KMS-11 (cell line): ENCODE results near the gene PRND.

ENCODE experiments used
- H2AFZ ChIP-seq: fragments of 200-600 bp; sonication (generic); 2 replicates; pipeline ENCODE4 v1.6.1; 2016; ENCODE audit warnings: antibody characterized with exemption, mixed run types, low read depth
- H3K27ac ChIP-seq: fragments of 200-600 bp; sonication (generic); 2 replicates; pipeline ENCODE4 v1.6.1; 2016; ENCODE audit warnings: mild to moderate bottlenecking, mixed run types
- H3K27me3 ChIP-seq: fragments of 200-600 bp; sonication (generic); 2 replicates; pipeline ENCODE4 v1.6.1; 2017; ENCODE audit warnings: mild to moderate bottlenecking, low read depth, mixed run types, moderate library complexity; ENCODE audit not compliant: insufficient read depth
- H3K36me3 ChIP-seq: fragments of 200-600 bp; sonication (generic); 2 replicates; pipeline ENCODE4 v1.6.1; 2017; ENCODE audit warnings: mild to moderate bottlenecking, mixed run types; ENCODE audit not compliant: insufficient read depth
- H3K4me1 ChIP-seq: fragments of 200-600 bp; sonication (generic); 2 replicates; pipeline ENCODE4 v1.6.1; 2016; ENCODE audit warnings: mild to moderate bottlenecking, low read depth, mixed run types; ENCODE audit not compliant: poor library complexity, severe bottlenecking
- H3K4me2 ChIP-seq: fragments of 200-600 bp; sonication (generic); 2 replicates; pipeline ENCODE4 v1.7.0; 2016; ENCODE audit warnings: mild to moderate bottlenecking, mixed run types
- H3K4me3 ChIP-seq: fragments of 200-600 bp; sonication (generic); IDR thresholded peaks from 2 replicates; pipeline ENCODE4 v1.6.1; 2017; ENCODE audit warnings: low read depth, low read length, mixed read lengths; ENCODE audit not compliant: insufficient read depth
- H3K79me2 ChIP-seq: fragments of 200-600 bp; sonication (generic); 2 replicates; pipeline ENCODE4 v1.6.1; 2016; ENCODE audit warnings: low read depth, mixed run types; ENCODE audit not compliant: insufficient read depth
- H3K9ac ChIP-seq: fragments of 200-600 bp; sonication (generic); 2 replicates; pipeline ENCODE4 v1.6.1; 2016; ENCODE audit warnings: mild to moderate bottlenecking, mixed run types
- H4K20me1 ChIP-seq: fragments of 200-600 bp; sonication (generic); 2 replicates; pipeline ENCODE4 v1.6.1; 2016; ENCODE audit warnings: mild to moderate bottlenecking, mixed run types; ENCODE audit not compliant: insufficient read depth
- TF ChIP-seq, protein P1 (sequence below): fragments of 200-600 bp; sonication (generic); conservative IDR thresholded peaks from 2 replicates; pipeline ENCODE4 v1.6.1; 2017; ENCODE audit warnings: low read depth, mild to moderate bottlenecking, antibody characterized with exemption, low read length, moderate library complexity, mixed read lengths

The PRND gene

DNA sequence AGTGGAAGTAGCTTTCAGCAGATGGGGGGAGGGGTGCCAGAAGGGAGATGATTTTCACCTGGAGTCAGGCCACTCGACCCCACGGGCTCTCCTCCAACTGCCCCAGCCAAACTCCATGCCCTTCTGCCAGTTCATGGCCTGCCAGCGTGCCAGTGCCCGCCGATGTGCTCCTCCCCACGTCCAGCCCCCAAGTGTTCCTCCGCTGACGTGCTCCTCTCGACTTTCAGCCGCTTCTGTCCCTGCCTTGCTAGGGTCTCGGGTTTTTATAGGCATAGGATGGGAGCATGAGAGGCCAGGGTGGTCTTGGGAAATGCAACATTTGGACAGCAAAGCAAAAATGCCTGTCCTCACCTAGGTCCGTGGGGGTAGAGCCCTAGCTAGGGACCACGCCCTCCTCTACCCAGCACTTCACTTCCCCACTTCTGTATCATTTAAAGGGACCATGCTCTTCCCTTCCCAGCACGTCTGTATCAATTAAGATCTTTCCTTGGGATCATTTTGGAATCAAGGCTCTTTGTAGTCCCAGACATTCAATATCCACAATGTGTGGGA, 54.4 kb downstream of the PRND start:
- no peak overlapping the region for H3K27ac ChIP-seq
- no peaks in the 10 kb centered on the region for H3K4me1 ChIP-seq
- H3K4me3 ChIP-seq, result no peak overlapping the region
- no peaks in the 10 kb centered on the region for H4K20me1 ChIP-seq
- H3K36me3 ChIP-seq, result no peaks in the 10 kb centered on the region
- H3K79me2 ChIP-seq, result no peaks in the 10 kb centered on the region
- H3K9ac ChIP-seq, result no peak overlapping the region
- TF ChIP-seq, protein P1, sequence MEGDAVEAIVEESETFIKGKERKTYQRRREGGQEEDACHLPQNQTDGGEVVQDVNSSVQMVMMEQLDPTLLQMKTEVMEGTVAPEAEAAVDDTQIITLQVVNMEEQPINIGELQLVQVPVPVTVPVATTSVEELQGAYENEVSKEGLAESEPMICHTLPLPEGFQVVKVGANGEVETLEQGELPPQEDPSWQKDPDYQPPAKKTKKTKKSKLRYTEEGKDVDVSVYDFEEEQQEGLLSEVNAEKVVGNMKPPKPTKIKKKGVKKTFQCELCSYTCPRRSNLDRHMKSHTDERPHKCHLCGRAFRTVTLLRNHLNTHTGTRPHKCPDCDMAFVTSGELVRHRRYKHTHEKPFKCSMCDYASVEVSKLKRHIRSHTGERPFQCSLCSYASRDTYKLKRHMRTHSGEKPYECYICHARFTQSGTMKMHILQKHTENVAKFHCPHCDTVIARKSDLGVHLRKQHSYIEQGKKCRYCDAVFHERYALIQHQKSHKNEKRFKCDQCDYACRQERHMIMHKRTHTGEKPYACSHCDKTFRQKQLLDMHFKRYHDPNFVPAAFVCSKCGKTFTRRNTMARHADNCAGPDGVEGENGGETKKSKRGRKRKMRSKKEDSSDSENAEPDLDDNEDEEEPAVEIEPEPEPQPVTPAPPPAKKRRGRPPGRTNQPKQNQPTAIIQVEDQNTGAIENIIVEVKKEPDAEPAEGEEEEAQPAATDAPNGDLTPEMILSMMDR, result no peak
- H2AFZ ChIP-seq, result no peak overlapping the region
- no peak overlapping the region for H3K4me2 ChIP-seq
- H3K27me3 ChIP-seq, result no peaks in the 10 kb centered on the region
